ENCODE results near the gene AMOTL2.

The AMOTL2 gene

GRCh38 chr3:134364936-134365765 is 9.1 kb downstream of the AMOTL2 start:
- DNase-seq, result no peak

- DNase-seq, result peak; percentile 14
Observed at GRCh38 chr3:134364061-134364935, 9.9 kb downstream of the AMOTL2 start.

- no peak for DNase-seq
Observed at GRCh38 chr3:134363381-134363755, 10.9 kb downstream of the AMOTL2 start.

DNA sequence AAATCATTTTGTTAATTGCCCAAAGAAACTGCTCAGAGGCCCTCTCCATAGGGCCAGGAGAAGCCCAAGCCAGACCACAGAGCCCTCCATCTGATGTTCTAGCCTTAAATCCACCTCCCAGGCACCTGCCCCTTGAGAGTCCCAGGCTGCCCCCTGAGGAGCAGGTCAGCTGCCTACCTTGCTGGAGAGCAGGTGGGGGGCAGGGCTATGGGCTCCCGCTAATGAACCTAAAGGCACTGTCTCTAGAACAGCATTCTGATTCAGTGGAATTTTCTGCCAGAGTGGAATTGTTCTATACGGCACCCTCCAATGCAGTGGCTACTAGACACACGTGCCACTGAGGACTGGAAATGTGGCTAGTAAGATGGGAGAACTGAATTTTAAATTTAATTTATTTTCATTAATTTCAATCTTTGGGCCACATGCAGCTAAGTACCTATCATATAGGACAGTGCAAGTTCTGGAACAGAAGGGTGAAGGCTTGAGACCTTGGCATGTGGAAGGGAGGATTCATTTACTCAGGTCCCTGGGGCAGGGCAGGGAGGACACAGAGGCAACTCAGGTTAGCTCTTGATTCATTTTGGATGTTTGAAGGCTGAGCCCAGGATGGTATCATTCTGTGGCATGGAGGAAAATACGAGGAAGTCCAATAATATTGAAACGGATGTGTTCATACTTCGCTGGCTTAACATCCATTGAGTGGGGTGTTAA is 11.4 kb downstream of the AMOTL2 start:
- no peak for DNase-seq

DNA sequence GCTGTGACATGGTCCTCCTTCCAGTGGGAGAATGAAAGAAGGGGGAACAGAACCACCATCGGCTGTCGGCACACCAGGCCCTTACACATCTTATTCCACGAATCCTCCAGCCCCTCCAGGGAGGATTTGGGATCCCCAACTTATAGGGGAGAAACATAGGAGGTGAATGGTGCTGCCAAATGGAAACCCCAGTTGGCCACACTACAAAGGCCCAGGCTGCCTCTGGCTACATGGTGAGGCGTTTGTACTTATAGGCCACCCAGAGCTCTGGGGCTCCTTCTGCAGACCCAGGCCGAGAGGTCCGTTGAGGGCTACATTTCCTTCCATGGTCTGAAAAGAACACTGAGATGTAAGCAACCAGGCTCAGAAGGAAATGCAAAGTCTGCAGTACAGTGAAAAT is 12.0 kb downstream of the AMOTL2 start:
- no peak for DNase-seq

- no peak for DNase-seq
Observed at GRCh38 chr3:134361162-134361835, 12.9 kb downstream of the AMOTL2 start.

DNA sequence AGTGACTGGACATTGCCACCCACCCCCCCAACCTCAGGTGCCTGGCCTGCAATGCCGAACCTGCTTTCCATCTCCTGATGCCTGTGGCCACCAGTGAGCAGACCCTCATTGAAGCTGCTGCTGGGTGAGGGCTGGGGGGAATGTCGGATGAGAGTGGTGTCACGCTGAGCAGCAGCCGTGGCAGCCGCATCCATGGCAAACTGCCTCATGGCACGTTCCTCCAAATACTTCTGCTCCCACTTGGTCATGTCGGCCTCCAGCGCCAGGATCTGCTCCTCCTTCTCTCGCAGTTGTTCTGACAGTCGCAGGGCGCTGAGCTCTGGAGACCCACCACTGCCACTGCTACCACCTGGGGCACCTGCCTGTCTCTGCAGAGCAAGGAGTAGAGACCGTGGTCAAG is 14.2 kb downstream of the AMOTL2 start:
- no peak for DNase-seq

DNA sequence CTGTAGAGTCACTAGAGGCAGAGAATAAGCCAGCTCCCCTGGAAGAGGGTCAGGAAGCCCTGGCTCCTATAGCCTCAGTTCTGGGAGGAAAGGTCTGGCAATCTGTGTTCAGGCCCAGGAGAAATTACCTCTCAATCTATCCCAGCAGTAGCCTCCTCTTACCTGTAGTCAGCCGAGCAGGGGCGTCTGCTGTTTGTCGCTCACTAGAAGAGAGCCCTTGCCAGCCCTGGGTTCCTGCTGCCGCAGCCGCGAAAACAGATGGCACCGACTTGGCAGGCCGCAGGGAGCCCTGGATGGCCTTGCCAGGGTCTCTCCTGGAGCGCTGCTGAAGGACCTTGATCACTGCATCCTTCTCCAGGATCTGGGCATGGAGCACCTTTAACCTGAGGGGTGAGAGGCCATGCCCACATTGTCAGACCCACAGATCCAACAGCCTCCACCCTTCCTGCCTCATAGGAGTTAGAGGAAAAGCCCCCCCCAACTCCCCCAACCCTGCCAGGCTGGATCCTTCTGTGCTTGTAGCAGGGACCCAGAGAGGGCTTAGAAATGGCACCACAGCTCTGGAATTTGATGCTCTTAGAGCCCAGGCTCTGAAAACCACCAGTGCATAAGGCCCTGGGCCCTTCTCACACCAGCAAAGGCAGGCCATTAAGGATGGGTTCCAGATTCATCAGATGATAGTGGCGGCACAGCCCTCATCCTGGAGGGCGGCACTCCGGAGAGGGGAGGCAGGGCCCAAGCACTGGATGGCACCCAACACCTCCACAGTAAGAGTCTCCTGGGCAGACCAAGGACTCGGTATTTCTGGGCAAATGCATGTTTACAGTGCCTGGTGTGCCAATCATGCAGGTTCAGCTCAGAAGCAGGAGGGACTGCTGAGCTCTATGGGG is 14.9 kb downstream of the AMOTL2 start:
- no peak for DNase-seq

- no peak for DNase-seq
Observed at GRCh38 chr3:134357914-134358811, 16.1 kb downstream of the AMOTL2 start.

DNA sequence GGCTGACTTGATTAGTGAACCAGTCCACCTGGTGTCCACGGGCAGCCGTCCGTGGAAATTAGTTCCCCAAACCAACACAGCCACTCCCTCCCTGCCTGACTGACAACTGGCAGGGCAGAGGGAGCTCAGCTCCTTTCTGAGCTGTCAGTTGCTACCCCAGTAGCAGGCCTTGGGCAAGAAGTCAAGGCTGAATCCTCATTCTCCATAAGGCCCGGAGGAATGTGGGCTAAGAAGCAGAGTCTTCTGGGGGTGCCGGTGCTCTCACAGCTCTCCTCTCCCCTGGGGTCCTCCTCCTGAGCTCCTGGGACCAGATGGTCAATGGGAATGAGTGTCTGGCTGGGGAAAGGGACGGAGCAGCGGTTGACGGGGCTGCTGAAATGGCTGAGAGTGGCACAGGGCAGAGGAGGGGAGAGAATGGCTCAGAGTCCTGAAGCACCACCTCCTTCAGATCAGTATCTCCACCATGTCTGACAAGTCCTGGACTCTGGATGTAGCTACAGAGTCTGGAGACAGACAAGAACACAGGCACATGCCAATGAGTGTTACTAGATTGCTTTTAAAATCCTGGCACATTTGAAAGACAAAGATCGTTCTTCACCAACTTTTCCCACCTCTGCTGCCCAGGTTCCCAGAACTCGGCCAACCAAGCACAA is 16.9 kb downstream of the AMOTL2 start:
- no peak for DNase-seq

DNA sequence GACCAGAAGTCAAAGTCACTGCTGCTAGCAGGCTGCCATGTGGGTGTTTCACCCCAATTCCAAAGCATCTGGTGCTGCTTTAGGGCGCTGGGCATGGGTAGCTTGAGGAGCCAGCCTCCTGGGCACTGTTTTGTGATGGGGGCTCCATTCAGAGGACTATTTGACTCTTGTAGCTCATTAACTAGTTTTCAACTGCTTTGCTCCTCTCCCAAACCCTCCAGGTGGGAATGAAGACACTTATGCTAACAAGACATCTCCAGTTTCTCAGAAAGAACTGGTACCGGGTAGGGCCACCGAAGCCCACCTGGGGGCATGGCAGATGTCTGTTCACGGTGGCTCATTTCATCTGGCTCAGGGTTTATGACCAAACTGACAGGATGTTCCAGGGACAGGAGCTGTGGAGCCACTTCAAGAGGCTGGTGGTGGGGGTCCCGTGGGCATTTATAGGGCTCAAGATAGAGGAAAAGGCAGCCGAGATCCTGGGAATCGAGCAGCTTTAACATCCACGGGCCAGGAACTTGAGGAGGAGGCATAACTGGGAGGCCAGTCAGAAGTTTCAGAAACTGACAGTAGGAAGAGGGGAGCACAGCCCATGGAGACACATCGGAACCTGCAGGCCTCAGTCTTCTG is 17.7 kb downstream of the AMOTL2 start:
- DNase-seq, result no peak

- no peak for DNase-seq
Observed at GRCh38 chr3:134355416-134355815, 18.8 kb downstream of the AMOTL2 start.

GRCh38 chr3:134354612-134355251 is 19.5 kb downstream of the AMOTL2 start:
- DNase-seq, result no peak

DNA sequence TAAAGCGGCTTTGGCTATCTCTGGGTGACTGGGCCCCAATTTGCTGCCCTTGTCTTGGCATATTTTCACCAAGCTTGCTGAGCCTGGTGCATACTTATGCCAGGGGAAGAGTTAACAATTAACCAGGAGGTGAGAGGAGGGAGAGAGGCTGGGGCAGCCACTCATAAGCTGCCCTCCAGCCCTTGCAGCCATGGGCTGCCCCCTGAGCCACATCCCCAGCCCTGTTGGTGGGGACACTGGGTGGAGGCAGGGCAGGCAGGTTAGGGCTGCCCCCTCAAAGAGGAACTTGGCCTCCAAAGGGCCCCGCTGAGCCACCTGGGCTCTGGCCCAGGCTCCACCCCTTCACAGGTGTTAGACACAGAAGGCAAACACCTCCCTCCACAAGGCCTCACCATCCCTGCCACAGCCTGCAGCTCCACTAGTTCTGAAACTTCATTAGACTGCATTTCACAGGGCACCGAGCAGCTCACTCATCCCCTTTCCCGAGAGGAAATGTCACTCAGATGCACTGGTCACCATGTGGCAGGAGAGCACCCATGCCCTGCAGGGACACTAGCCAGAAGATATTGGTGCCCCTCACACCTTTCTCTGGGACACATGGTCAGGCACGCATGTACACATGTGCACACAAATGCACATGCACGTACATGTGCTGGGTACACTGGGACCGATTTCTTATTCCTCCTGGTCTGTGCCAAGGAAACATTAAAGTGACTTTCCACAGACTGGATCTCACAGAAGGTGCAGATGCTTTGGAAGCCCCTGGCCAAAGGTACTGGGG is 20.2 kb downstream of the AMOTL2 start:
- DNase-seq, result no peak

DNA sequence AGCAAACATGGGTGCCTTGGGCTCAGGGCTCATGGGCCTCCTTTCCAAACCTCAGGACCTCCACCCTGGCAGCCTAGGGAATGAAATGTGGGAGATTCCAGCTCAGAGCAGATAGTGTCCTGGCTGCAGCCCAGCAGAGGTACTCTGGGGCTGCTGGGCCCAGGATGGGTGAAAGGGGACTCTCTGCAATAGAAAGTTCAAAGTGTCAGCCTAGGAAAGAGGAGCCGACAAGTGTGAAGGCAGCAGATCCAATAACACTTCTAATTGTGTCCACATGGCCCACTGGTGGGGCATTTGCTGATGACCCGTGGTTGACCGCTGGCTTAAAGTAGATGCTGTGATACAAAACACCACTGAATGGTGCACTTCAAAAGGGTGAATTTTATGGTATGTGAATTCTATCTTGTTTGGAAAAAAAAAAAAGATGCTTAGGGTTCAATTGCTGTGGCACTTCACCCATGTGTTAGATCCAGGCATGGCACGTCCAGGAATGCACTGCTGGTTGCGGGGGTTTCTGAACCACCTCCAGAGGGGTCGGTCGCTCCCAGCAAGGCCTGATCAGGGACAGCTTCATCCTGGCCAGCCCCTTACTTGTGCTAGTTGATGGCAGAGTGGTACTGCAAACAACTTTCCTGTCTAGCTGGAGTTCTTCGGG is 20.9 kb downstream of the AMOTL2 start:
- DNase-seq, result no peak

- DNase-seq, result no peak
Observed at GRCh38 chr3:134352031-134352671, 22.1 kb downstream of the AMOTL2 start.

DNA sequence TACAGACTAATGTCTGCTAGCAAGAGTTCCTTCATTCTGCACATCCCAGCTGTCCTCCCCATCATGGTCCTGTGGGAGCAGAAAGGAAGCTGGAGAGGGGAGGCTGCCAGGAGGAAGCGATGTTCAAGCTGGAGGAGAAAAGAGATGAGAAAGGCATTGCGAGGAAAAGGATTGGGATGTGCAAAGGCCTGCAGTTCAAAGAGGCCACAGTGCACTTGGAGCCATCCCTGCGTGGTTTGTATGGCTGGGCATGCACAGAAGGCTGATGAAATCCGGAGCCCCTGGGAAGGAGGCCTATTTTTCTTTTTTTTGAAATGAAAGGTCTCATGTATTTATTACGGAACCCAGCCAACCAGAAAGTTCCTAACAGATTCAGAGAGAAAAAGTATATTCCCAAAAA is 22.8 kb downstream of the AMOTL2 start:
- DNase-seq, result no peak

All from activated naive CD4-positive, alpha-beta T cell treated with Interleukin-2 at 50 U/mL for 16 hours (primary cell).